IMR-90 (cell line): ENCODE measurements around the gene GLDC. TPM values are rescaled to one million over a fixed set of nuclear protein-coding genes. Genes with fewer than 3 reads are reported as not detected.

ENCODE experiments used
- ATAC-seq: fragments of 200-7000 bp; cut with Tn5 transposase; 2 replicates; pipeline ENCODE4 v1.9.1; 2020; ENCODE audit warnings: low read depth, mild to moderate bottlenecking, moderate library complexity
- BruUV-seq: library from RNA; stranded (reverse); fragments of 400-500 nt; replicated peaks from 2 replicates; lab custom pipeline; 2021; lab: Mats Ljungman, UMichigan
- CTCF ChIA-PET: fragments of 300-600 bp; formaldehyde crosslinking; extraction: SDS; loops from one replicate; lab custom pipeline; 2021; ENCODE audit warnings: antibody characterized with exemption; lab: Yijun Ruan, JAX
- POLR2A ChIA-PET: fragments of 300-600 bp; sonication (Branson Sonifier 250); formaldehyde crosslinking; loops from one replicate; lab custom pipeline; 2022; ENCODE audit warnings: antibody characterized with exemption; ENCODE audit not compliant: unreplicated experiment; lab: Charles Lee
- DNase-seq: peaks from one replicate; pipeline ENCODE4 v3.0.0; 2013
- H2AFZ ChIP-seq: replicated peaks from 2 replicates; pipeline ENCODE3; 2013; ENCODE audit warnings: low read length, mild to moderate bottlenecking; ENCODE audit not compliant: poor library complexity
- H2AK5ac ChIP-seq: 2 replicates; pipeline ENCODE4 v1.6.1; 2013; ENCODE audit warnings: low read depth, low read length, inconsistent platforms
- H2AK9ac ChIP-seq: replicated peaks from 2 replicates; pipeline ENCODE3; 2013; ENCODE audit warnings: mild to moderate bottlenecking, low read depth, low read length, moderate library complexity; ENCODE audit not compliant: poor library complexity
- H2BK120ac ChIP-seq: 2 replicates; pipeline ENCODE4 v1.6.1; 2013; ENCODE audit warnings: low read depth, low read length, inconsistent platforms
- H2BK15ac ChIP-seq: 3 replicates; pipeline ENCODE4 v1.6.1; 2013; ENCODE audit warnings: low read depth, low read length, inconsistent platforms
- H2BK20ac ChIP-seq: 2 replicates; pipeline ENCODE4 v1.6.1; 2013; ENCODE audit warnings: low read depth, mild to moderate bottlenecking, inconsistent platforms, low read length, moderate library complexity
- H2BK5ac ChIP-seq: 2 replicates; pipeline ENCODE4 v1.6.1; 2013; ENCODE audit warnings: mild to moderate bottlenecking, low read depth, low read length, inconsistent platforms; ENCODE audit not compliant: poor library complexity, severe bottlenecking
- H3K14ac ChIP-seq: replicated peaks from 2 replicates; pipeline ENCODE4 v1.6.1; 2013; ENCODE audit warnings: low read depth, low read length, inconsistent platforms
- H3K18ac ChIP-seq: 2 replicates; pipeline ENCODE4 v1.6.1; 2013; ENCODE audit warnings: low read depth, low read length, control low read depth
- H3K23ac ChIP-seq: 2 replicates; pipeline ENCODE4 v1.6.1; 2013; ENCODE audit warnings: low read depth, low read length, inconsistent platforms
- H3K27ac ChIP-seq: 2 replicates; pipeline ENCODE4 v1.5.1; 2013; ENCODE audit warnings: mild to moderate bottlenecking, control low read depth, low read length; ENCODE audit not compliant: insufficient read depth
- H3K27me3 ChIP-seq: 2 replicates; pipeline ENCODE4 v1.6.1; 2013; ENCODE audit warnings: low read length; ENCODE audit not compliant: control insufficient read depth, insufficient read depth
- H3K36me3 ChIP-seq: 2 replicates; pipeline ENCODE4 v1.6.1; 2013; ENCODE audit warnings: low read length, mixed read lengths; ENCODE audit not compliant: control insufficient read depth, insufficient read depth
- H3K4ac ChIP-seq: 2 replicates; pipeline ENCODE4 v1.6.1; 2013; ENCODE audit warnings: low read depth, low read length, inconsistent platforms
- H3K4me1 ChIP-seq: 2 replicates; pipeline ENCODE4 v1.6.1; 2013; ENCODE audit warnings: low read length, mixed read lengths; ENCODE audit not compliant: control insufficient read depth, insufficient read depth
- H3K4me2 ChIP-seq: 2 replicates; pipeline ENCODE4 v1.6.1; 2013; ENCODE audit warnings: low read depth, mild to moderate bottlenecking, control low read depth, low read length, moderate library complexity
- H3K4me3 ChIP-seq: 2 replicates; pipeline ENCODE4 v1.5.1; 2013; ENCODE audit warnings: low read depth, mild to moderate bottlenecking, control low read depth, low read length, moderate library complexity; ENCODE audit not compliant: insufficient read depth
- H3K56ac ChIP-seq: 2 replicates; pipeline ENCODE4 v1.6.1; 2013; ENCODE audit warnings: low read length, inconsistent platforms; ENCODE audit not compliant: insufficient read depth; ENCODE audit errors: extremely low read depth
- H3K79me1 ChIP-seq, 2 experiments: 2 replicates each; pipeline ENCODE4 v1.6.1; 2013; ENCODE audit warnings: low read length in 2 of 2, inconsistent platforms in 1 of 2, low read depth in 1 of 2
- H3K9ac ChIP-seq: 2 replicates; pipeline ENCODE4 v1.6.1; 2013; ENCODE audit warnings: low read depth, low read length, control low read depth
- H3K9me1 ChIP-seq: 2 replicates; pipeline ENCODE4 v1.6.1; 2013; ENCODE audit warnings: low read length, inconsistent platforms; ENCODE audit not compliant: insufficient read depth
- H3K9me3 ChIP-seq: 2 replicates; pipeline ENCODE4 v1.6.1; 2013; ENCODE audit warnings: low read length; ENCODE audit not compliant: control insufficient read depth, insufficient read depth
- H4K20me1 ChIP-seq: 2 replicates; pipeline ENCODE4 v1.6.1; 2013; ENCODE audit warnings: low read length, inconsistent platforms; ENCODE audit not compliant: insufficient read depth
- H4K5ac ChIP-seq: 2 replicates; pipeline ENCODE4 v1.6.1; 2013; ENCODE audit warnings: mild to moderate bottlenecking, low read depth, low read length, control low read depth
- H4K8ac ChIP-seq, 2 experiments: 2 replicates each; pipeline ENCODE4 v1.6.1; 2013; ENCODE audit warnings: low read depth in 2 of 2, low read length in 2 of 2, control low read depth in 1 of 2, inconsistent platforms in 1 of 2
- H4K91ac ChIP-seq: 2 replicates; pipeline ENCODE4 v1.6.1; 2013; ENCODE audit warnings: low read depth, low read length, inconsistent platforms; ENCODE audit not compliant: insufficient read depth
- BHLHE40 ChIP-seq: fragments of 150-350 bp; IDR thresholded peaks from 2 replicates; pipeline ENCODE4 v1.6.1; 2016; ENCODE audit warnings: mild to moderate bottlenecking, low read depth, low read length
- CEBPB ChIP-seq: IDR thresholded peaks from 2 replicates; pipeline ENCODE4 v1.6.1; 2012; ENCODE audit warnings: low read depth, low read length, improper control_type of control experiment
- CHD1 ChIP-seq: IDR thresholded peaks from 2 replicates; pipeline ENCODE4 v1.6.1; 2012; ENCODE audit warnings: low read depth, low read length, improper control_type of control experiment
- CTCF ChIP-seq: conservative IDR thresholded peaks from 2 replicates; pipeline ENCODE4 v1.5.1; 2012; ENCODE audit warnings: mild to moderate bottlenecking, low read depth, low read length, improper control_type of control experiment
- ELK1 ChIP-seq: fragments of 150-350 bp; IDR thresholded peaks from 2 replicates; pipeline ENCODE4 v1.6.1; 2016; ENCODE audit warnings: low read depth, mild to moderate bottlenecking, low read length, moderate library complexity, borderline replicate concordance
- FOS ChIP-seq: fragments of 150-350 bp; IDR thresholded peaks from 2 replicates; pipeline ENCODE4 v1.6.1; 2016; ENCODE audit warnings: low read depth, low read length
- MAFK ChIP-seq: IDR thresholded peaks from 2 replicates; pipeline ENCODE4 v1.6.1; 2012; ENCODE audit warnings: low read depth, low read length, improper control_type of control experiment
- MAZ ChIP-seq: IDR thresholded peaks from 2 replicates; pipeline ENCODE4 v1.6.1; 2012; ENCODE audit warnings: low read depth, mild to moderate bottlenecking, low read length, improper control_type of control experiment, moderate library complexity, borderline replicate concordance
- MXI1 ChIP-seq: IDR thresholded peaks from 2 replicates; pipeline ENCODE4 v1.6.1; 2012; ENCODE audit warnings: low read depth, mild to moderate bottlenecking, low read length, moderate library complexity, borderline replicate concordance
- NFE2L2 ChIP-seq: fragments of 150-350 bp; IDR thresholded peaks from 2 replicates; pipeline ENCODE4 v1.6.1; 2016; ENCODE audit warnings: low read depth, mild to moderate bottlenecking, low read length
- POLR2A ChIP-seq: IDR thresholded peaks from 2 replicates; pipeline ENCODE4 v1.6.1; 2012; ENCODE audit warnings: mild to moderate bottlenecking, low read depth, low read length
- RAD21 ChIP-seq: IDR thresholded peaks from 2 replicates; pipeline ENCODE4 v1.6.1; 2012; ENCODE audit warnings: low read length, improper control_type of control experiment
- RCOR1 ChIP-seq: IDR thresholded peaks from 2 replicates; pipeline ENCODE4 v1.6.1; 2012; ENCODE audit warnings: mild to moderate bottlenecking, low read length, improper control_type of control experiment; ENCODE audit not compliant: insufficient replicate concordance
- RFX5 ChIP-seq: IDR thresholded peaks from 2 replicates; pipeline ENCODE4 v1.8.0; 2012; ENCODE audit warnings: low read depth, mild to moderate bottlenecking, low read length, moderate library complexity
- SMC3 ChIP-seq: fragments of 150-350 bp; IDR thresholded peaks from 2 replicates; pipeline ENCODE4 v1.6.1; 2016; ENCODE audit warnings: low read depth, mild to moderate bottlenecking, antibody characterized with exemption, low read length, moderate library complexity
- WGBS, 2 experiments: methylation state at CpG; one replicate each; pipeline versions ENCODE4 v1.1.5 to v1.1.7; 2013; ENCODE audit warnings: missing lambda C conversion rate in 2 of 2; ENCODE audit not compliant: insufficient read length in 1 of 2; ENCODE audit errors: extremely low coverage in 2 of 2; 5-methylcytosine and 5-hydroxymethylcytosine counted together
- dilution Hi-C: fragments of 300-500 bp; cut with HindIII; formaldehyde crosslinking; loops from one replicate; pipeline ENCODE4 v1.14.3; 2018; ENCODE audit warnings: low sequenced_read_pairs; ENCODE audit not compliant: unreplicated experiment
- in situ Hi-C: fragments of 300-500 bp; cut with MboI; formaldehyde crosslinking; loops from 3 replicates; pipeline ENCODE4 v1.14.3; 2019; ENCODE audit warnings: low sequenced_read_pairs, inconsistent platforms, mixed read lengths
- intact Hi-C: fragments of 100-400 bp; cut with micrococcal nuclease; formaldehyde crosslinking; loops from 2 replicates; pipeline ENCODE4 v1.10.0; 2022
- polyA plus RNA-seq, 3 experiments: library from polyadenylated mRNA; depleted of rRNA; stranded (reverse); fragments of >200 nt; gene quantifications; 2 replicates each; pipeline ENCODE4 v1.2.3, GENCODE V29; 2012; ENCODE audit warnings: low replicate concordance in 1 of 3
- total RNA-seq: library from RNA; depleted of rRNA; stranded (reverse); fragments of >200 nt; gene quantifications from 2 replicates; pipeline ENCODE4 v1.2.3, GENCODE V29; 2012
- TF ChIP-seq, protein P1 (sequence below): fragments of 150-350 bp; IDR thresholded peaks from 2 replicates; pipeline ENCODE4 v1.6.1; 2017; ENCODE audit warnings: mild to moderate bottlenecking, antibody characterized with exemption, low read length, low read depth

Gene GLDC
- total and polyA plus RNA-seq, 2 of the 4 experiments (the other 2 are of a cell fraction) = 0.36 to 0.50 TPM

- Histone ChIP-seq H3K4ac (no peak overlapping the region), H3K9ac (no peak overlapping the region), H3K9me1 (no peaks in the 10 kb centered on the region), H3K23ac (no peak overlapping the region), H2BK20ac (no peak overlapping the region), H3K27me3 (peaks cover 2% of the 10 kb centered on the region), H3K9me3 (no peaks in the 10 kb centered on the region), H2BK5ac (no peak overlapping the region), H4K5ac (no peak overlapping the region), H3K4me2 (no peak overlapping the region), H3K27ac (no peak overlapping the region), H3K4me3 (no peak overlapping the region), H3K4me1 (no peaks in the 10 kb centered on the region), H3K79me1 (no peaks in the 10 kb centered on the region), H2AK9ac (no peak overlapping the region), H2AK5ac (no peak overlapping the region), H4K20me1 (no peaks in the 10 kb centered on the region), H2BK120ac (no peak overlapping the region), H4K8ac (no peak overlapping the region), H3K36me3 (no peaks in the 10 kb centered on the region), H3K56ac (no peak overlapping the region), H3K18ac (no peak overlapping the region), H4K91ac (no peak overlapping the region), H2BK15ac (no peak overlapping the region), H2AFZ (no peak overlapping the region), H3K14ac (no peak overlapping the region)
- DNase-seq = no peak
- no peak for ATAC-seq
- BruUV-seq = no TSS peak
- intact Hi-C loops = no loop called here
- in situ Hi-C loops = no loop called here
- POLR2A ChIA-PET = no interaction called here
- 51% methylated on average over 2 of the region's 3 CpGs; no CpG with 5 or more reads in 1 of the 2 experiments for WGBS, 2 experiments
- dilution Hi-C loops = no loop called here
- CTCF ChIA-PET = no interaction called here
- TF ChIP-seq CEBPB (no peak), POLR2A (no peak), CHD1 (no peak), MAFK (no peak), MXI1 (no peak), RAD21 (no peak), ELK1 (no peak), NFE2L2 (no peak), RCOR1 (no peak), RFX5 (no peak), CTCF (no peak), FOS (no peak), SMC3 (no peak), BHLHE40 (no peak), MAZ (no peak)
- TF ChIP-seq, protein P1, sequence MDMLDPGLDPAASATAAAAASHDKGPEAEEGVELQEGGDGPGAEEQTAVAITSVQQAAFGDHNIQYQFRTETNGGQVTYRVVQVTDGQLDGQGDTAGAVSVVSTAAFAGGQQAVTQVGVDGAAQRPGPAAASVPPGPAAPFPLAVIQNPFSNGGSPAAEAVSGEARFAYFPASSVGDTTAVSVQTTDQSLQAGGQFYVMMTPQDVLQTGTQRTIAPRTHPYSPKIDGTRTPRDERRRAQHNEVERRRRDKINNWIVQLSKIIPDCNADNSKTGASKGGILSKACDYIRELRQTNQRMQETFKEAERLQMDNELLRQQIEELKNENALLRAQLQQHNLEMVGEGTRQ = no peak
Measured at GRCh38 chr9:6620353-6620752, 25.2 kb downstream of the GLDC start.
